NCI-H2107 (cell line): Measurements from ENCODE around the gene TGDS.

Experiments
- DNase-seq: peaks from one replicate; lab custom pipeline; 2025; lab: John Stamatoyannopoulos, UW

Gene TGDS

DNA sequence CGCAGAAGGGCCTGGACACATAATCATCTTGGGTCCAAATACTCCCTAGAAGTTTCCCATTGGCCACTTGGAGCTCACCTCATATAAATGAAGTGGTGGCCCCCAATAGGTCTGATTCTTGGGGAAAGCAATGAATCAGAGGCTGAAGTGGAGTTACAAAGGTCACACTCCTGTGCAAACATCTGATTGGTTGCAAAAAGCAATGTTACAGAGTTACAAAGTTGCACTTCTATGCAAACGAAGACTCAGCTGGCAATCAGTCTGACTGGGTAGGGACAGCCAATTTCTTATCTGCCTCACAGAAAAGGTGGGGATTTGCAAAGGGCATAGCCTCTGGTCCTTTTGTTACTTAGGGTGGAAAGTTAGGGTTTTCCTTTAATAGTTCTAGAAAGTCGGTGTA, 3.9 kb upstream of the TGDS start:
- no peak for DNase-seq

DNA sequence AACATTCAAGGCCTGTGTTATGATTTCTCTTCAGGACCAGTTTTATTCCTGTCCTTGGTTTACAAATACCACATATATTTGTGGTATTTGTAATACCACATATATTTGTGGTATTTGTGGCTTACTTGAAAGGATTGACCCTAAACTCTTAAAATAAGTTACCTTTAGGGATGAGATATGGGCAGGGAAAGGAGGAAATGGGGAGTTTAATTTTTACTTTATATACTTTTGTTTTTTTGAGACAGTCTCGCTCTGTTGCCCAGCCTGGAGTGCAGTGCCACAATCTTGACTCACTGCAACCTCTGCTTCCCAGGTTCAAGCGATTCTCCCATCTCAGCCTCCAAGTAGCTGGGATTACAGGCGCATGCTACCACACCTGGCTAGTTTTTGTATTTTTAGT, 2.3 kb upstream of the TGDS start:
- DNase-seq: no peak

DNA sequence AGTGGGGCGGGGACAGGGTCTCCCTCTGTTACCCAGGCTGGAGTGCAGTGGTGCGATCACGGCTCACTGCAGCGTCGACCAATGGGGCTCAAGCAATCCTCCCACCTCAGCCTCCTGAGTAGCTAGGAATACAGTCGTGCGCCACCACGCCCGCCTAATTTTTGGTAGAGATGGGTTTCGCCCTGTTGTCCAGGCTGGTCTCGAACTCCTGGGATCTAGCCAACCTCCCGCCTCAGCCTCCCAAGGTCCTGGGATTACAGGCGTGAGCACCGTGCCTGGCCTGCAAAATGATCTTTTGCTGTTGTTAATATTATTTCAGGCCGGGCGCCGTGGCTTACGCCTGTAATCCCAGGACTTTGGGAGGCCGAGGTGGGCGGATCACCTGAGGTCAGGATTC, 621 bp upstream of the TGDS start:
- DNase-seq: no peak

DNA sequence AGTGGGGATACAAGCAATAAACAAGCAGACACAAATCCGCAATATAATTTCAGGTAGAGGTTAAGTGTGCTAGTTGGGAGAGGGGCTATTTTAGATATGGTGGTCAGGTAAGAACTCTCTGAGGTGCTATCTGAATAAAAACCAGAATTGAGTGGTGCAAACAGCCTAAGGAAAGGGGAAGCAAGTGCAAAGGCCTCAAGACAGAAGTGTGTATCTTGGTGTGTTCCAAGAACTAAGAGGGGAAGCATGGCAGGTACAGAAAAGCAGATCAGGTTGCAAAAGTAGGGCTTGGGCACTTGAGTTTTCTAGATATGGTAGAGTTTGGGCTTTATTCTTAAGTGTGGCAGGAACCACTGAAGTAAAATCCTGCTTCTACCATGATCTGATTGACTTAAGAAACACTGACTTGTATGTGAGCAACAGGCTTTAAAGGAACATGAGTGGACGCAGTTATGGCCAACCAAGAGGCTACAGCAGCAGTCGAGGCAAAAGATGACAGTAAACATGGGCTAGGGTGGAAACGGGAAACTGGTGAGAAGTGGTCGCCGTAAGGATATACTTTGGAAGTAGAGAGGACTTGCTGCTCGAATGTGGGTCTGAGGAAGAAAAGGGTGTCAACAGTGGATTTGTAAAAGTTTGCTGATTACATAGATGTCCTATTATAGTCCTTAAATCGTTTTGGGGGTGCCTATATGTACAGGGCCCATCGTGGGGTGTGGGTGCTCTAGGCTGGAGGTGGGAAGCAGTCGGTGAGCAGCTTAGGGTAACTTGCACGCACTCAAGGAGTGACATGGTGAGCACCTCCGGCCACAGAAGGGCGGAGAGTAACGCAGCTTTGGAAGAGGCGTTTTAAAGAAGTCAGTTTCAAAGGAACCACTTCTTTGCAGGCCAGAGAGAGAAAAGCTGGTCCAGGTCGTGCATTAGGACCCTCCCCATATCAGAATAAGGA, 677 bp downstream of the TGDS start:
- DNase-seq: no peak

DNA sequence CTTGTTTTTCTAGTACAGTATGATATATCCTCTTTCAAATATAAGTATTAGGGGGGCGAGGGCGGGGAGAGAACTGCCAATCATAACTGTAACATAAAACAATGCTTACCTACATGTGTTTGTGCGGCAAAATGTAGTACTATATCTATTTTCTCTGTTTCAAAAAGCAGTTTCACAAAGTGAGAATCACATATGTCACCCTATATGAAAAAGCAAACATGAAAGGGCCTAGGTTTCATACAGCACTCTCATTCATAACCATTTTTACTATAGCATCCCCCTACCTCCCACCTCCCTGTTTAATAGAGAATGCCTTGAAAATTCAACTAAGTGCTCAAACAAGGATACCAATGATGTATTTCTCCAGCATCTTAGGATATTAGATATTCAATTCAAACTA, 5.2 kb downstream of the TGDS start:
- DNase-seq: no peak

DNA sequence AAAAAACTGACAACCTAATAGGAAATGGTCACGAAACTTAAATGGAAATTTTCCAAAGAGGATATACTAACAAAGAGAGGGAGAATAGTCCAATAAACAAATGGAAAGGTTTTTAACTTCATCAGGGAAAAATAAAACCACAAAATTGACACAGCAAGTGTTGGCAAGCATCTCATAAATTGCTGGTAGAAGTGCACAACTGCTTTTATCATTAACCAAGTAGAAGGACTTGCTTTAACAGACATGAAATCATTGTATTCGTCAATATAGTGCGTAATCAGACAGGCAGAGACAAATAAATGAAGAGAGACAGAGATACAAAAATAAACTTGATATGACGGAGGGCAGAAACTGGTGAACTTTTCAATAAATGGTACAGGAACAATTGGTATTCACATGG, 7.4 kb downstream of the TGDS start:
- no peak for DNase-seq

DNA sequence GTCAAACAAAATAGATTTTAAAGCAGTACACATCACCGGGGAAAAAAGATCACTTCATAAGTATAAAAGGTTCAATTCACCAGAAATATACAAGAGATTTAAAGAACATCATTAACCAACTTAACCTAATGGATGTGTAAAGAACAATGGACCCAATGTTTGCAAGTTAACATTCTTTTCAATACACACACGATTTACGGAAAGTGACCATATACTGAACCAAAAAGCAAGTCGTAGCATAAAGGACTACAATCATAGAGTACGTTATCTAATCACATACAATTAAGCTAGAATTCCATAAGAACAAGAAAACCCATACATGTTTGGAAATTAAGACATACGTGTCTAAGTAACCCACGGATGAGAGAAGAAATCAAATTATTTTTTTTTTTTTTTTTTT, 9.6 kb downstream of the TGDS start:
- DNase-seq: no peak

DNA sequence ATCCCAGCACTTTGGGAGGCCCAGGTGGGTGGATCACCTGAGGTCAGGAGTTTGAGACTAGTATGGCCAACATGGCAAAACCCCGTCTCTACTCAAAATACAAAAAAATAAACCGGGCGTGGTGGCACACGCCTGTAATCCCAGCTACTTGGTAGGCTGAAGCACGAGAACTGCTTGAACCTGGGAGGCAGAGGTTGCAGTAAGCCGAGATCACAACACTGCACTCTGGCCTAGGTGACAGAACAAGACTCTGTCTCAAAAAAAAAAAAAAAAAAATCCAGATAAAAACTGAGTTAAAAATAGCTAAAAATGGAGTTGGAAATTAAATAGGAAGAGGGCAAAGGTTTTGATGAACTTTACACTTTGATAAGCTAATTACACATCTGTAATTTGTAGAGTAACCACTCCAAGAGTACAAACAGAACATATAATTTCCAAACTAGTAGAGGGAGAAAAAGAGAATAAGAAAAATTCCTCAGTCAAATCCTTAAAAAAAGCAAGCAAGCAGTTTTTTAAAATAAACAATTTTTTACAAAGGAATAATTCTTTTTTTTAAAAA, 10.3 kb downstream of the TGDS start:
- DNase-seq: no peak

DNA sequence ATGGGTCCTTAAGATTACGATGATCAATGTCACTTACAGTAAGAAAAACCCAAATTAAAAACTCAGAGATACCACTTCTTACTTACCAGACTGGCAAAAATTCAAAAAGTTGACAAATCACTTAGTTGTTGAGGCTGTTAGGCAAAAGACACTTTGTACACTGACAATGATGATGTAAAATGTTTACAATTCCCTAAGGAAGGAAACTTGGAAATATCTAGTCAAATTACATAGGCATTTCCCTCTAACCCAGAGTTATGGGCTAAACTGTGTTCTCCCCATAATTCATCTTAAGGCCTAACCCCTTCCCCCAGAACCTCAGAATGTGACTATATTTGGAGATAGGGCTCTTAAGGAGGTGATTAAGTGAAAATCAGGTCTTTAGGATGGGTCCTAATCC, 12.0 kb downstream of the TGDS start:
- no peak for DNase-seq

DNA sequence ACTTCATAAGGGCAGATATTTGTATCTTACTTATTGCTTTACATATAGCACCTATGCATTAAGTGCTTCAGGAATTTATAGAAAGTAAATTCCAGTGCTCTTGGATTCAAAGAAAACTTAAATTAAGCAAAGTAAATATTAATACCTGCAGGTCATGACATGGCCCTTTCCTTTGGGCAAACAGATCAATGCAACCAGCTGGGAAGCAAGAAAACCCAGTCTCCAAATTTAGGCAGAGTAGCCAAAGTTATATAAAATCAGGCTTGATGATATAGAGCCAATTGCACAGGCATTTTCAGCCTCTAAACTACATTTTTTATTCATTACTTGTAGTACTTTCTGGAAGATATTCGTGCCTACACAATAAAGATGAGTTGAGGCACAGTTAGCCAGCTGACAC, 16.9 kb downstream of the TGDS start:
- no peak for DNase-seq

DNA sequence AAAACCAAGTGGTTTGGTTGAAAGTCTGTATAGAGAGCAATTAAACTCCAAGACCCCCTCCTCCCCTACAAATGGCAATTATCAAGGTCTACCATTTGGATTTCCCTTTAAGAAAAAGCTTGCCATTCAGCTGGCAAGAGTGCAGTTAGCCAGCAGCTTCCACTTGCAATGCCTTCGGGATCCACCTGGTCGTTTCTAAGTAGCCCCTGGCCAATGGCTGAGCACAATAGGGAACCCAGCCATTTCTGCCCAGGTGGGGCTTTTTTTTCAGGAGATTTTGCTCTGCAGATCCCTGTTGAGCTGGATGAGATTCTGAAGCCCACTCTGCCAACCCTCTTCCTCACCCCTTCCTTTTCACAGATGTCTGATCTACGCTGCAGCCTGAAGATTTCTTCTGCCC, 26.3 kb downstream of the TGDS start:
- no peak for DNase-seq

DNA sequence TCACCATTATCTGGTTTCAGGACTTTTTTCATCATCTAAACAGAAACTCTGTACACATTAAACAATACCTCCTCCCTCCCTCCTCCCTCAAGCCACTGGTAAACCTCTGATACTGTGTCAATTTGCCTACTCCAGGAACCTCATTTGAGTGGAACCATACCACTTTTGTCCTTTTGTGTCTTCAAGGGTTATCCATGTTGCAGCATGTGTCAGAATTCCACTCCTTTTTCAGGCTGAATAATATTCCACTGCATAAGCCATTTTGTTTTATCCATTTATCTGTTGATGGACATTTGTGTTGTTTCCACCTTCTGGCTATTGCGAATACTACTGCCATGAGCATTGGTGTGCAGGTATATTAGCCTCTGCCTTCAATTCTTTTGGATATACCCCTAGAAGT, 27.5 kb downstream of the TGDS start:
- no peak for DNase-seq

DNA sequence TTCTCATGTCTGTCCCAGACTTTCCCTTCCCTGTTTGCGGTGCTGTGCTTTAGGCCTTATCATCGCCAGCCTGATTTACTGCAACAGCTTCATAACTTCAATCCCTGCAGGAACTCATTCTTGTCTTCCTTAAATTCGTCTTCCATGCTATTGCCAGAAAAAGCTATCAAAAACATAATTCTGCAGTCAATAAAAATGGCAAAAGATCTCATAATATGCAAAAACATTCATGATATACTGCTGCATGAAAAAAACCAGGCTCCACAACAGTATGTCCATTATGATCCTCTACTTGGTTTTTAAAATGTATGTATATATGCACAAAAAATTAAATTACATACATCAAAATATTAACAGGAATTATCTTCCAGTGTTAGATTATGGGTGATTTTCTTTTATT, 28.4 kb downstream of the TGDS start:
- DNase-seq: no peak

DNA sequence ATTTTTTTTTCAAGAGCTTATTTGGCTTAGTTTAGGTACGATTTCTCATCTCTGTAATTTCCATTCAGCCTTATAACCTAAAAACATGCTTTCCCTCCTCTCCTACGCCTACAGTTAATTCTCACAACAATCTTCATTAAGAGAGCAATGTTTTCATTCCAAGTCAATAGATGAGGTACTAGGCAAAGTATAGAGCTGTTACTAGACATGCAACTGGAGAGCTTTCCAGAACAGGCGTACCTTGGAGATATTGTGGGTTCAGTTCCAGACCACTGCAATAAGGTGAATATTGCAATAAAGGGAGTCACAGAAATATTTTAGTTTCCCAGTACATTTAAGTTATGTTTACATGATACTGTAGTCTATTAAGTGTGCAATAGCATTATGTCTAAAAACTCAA, 34.8 kb downstream of the TGDS start:
- DNase-seq: no peak

DNA sequence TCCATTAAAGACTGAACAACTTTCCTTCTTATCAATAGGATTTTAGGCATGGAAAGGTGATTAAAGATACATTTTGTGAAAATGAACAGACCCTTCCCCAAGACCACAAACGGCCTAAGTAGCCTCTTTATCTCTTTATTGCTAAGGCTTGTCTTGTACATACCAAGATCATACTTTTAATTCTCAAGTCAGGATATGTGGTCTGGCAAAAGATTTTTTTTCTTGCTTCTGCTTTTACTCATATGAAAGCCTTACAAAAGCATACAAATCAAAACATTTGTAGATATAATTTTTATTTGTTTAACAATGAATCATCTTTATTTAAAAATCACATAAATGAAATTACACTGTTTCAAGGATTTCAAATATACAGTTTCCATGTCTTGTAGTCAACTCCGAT, 35.8 kb downstream of the TGDS start:
- DNase-seq: no peak

DNA sequence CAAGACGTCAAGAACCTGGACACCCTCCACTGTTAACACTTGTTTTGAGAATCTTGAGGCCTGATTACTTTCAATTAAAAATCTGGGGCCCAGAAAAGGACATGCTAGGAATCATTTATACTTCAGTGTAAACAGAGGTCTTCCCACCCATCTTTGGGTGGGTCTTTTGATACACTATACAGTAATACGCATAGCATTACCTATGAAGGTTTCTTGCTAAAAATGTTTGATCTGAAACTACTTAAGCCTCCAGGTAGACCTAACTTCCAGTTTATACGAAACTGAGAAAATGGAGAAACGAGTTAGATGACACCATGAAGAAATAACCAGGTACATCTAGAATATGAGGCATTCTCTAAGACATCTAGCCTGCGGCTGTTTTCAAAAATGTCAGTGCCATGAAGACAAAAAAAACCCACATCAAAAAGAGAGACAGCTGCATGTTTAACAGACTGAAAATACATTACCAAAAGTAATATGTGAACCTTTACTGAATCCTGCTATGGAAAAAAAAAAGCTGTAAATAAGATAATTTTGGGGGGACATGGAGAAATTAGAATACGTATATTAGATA, 36.6 kb downstream of the TGDS start:
- DNase-seq: no peak

DNA sequence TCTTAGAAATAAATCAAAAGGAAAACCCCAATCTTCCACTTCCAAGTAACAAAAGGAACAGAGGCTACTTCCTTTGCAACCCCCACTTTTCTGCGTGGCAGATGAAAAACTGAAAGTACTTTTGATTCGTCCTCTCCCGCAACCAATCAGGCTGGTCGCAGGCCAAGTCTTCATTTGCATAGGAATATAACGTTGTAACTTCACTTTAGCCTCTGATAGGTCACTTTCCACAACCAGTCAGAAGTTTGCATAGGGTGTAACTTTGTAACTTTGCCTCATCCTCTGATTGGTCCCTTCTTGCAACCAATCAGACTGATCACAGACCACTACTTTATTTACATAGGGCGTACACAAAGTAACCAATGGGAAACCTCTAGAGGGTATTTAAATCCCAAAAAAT, 37.2 kb downstream of the TGDS start:
- DNase-seq: no peak

DNA sequence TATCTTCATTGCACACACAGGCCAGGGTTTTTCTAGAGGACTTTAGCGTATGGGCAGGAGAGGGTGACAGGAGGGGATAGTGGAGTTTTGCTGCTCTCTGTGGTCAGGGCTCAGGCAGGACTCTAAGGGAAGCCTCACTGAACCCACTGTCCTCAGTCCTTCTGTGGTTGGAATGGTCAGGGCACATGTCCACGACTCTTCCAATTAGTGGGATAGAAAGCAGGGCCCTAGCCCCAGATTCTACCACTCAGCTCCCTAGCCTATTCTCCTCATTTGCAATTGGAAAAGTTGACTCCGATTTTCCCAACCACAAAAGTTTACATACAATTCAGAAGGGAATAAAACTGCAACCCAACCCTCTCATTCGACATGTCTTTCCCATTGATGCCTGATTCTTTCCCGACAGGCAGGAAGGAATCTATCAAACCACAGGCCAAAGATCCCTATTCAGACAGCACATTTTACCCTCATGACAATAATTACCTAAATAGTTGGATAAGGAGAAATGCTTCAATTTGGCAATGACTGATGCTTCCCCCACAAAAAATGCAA, 38.2 kb downstream of the TGDS start:
- DNase-seq: no peak

DNA sequence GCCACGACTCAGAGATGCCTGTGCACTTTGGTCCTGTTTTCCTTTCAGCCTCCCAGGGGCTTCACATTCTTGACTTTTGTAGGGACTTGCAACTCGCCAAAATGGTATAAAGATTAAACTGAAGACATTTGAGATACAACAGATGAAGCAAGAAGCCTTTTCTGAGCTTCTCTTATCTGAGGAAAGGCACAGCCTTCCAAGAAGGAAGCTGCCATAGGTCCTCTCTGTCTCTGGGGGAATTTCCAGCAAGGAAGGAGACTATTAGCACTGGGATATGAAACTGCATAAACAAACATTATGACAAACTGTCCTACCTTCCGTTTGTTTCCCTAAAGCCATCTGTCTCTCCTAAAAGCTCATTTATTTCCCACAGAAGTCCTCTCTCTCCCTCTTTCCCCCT, 39.3 kb downstream of the TGDS start:
- DNase-seq: no peak

DNA sequence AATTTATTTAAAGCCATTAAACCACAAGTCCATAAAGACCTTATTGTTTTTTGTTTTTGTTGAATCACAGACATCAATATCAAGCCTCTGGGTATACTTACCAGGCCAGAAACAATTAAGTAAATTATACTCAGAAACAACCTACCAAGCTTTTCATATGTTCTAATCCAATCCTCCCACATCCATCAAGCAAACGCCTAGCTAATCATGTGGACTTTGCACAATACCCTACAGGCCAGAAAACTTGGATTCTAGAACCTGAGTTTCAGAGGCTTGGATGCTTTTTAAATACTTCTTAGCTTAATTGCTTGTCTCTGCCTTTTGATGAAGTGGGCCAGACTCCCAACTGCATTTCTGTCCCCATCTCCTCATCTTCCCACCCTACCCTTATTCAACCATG, 39.9 kb downstream of the TGDS start:
- DNase-seq: no peak

DNA sequence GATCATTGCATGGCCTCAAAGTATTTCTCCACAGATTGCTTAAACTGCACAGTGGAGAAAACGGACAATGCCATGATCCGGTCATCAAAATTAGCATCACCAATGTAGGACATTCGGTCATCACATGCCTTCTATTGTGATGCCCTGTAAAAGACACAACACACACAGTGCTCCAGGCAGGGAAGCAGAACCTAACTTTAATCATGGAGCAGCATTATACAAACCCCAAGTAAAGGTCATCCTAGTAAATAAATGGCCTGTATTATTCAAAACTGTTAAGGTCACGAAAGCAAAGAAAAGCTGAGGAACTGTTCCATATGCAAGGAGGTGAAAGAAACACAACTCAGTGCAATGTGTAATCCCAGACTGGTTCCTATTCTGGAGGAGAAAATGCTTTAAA, 42.2 kb downstream of the TGDS start:
- no peak for DNase-seq

DNA sequence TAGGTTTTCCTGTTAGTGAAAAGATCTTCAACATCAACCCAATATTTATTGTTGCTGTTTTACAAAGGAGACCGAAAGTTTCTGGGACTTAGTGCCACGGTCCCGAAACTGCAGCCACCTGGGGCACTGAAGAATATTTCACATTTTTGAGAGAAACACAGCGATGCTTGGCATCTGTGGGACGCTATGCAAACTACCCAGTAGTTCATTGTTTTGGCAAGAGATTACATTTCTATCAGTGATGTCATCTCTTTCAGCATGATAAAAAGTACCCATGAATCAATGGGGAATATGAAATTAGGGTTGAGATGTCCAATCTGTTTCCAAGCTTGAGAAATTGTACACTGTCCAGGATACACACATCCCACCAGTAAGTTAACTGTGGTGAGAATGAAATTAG, 43.9 kb downstream of the TGDS start:
- DNase-seq: no peak

DNA sequence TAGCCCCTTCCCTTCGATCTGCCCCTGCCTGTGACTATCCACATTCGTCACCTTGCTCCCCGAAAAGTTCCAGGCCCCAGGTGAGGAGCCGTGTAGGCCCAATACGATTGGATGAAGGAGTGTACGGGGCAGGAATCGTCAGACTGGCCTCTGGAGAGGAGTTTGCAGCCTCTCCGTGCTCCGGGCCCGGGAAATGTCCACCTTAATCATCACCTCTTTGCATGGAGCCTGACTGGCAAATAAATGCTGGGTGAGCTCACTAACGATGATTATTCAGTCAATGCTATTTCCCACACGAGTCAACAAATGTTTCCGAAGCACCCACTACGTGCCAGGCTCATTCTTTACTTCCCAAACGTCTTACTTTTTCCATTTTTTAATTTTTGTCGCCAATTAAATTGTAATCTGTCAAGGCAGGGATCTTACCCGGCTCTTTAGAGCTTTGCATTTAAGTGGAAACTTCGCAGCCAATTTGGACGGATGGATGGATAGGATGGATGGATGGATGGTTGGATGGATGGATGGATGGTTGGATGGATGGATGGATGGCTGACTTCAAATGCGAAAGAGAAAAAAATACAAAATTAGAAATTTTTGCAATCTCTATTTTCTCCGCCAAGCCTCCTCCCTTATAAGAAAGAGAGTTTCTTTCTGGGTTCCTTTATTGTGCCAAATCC, 45.8 kb downstream of the TGDS start:
- DNase-seq: no peak
